HG02571 (cell line): ENCODE results near the gene EXOC1.
"Not testable (repeated sequence)": the region's sequence is repeated elsewhere in the genome, so short reads cannot be mapped to it uniquely, and the experiment has no call there.

Experiments used
- ATAC-seq: cut with Tn5 transposase; IDR thresholded peaks from one replicate; pipeline ENCODE4 v1.9.1; 2021; ENCODE audit warnings: mild to moderate bottlenecking, moderate library complexity; ENCODE audit not compliant: unreplicated experiment

Gene EXOC1

DNA sequence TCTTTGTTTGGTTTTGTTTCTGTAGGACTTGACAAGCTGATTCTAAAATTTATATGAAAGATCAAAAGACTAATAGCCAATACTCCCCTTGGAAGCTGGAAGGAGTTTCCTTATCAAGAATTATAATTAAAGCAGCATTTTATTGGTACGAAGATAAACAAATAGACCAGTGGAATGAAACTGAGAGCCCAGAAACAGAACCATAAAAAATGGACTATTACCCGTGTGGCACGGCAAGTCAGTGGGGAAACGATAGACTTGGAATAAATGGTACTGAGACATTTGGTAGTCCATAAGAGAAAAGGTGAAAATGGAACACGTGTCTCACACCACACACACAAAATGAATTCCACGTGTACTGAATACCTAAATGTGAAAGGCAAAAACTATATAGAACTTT lies 52.9 kb downstream of the EXOC1 start:
- ATAC-seq: no peak

DNA sequence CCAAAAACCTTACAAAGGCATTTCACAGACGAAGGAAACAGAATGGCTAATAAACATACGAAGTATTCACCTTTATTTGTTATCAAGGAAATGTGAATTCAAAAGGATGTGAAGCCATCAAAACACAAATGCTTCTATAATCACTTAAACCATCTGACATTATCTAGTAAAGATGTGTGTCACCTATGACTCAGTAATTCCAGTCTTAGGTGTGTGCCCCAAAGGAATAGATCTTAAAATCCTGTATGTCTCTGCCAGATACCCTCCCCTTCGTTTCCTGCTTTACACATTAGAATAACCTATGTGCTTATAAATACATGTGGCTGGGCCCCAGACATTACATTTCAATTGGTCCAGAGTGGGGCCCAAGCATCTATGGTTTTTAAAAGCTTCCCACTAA lies 53.5 kb downstream of the EXOC1 start:
- no peak for ATAC-seq

DNA sequence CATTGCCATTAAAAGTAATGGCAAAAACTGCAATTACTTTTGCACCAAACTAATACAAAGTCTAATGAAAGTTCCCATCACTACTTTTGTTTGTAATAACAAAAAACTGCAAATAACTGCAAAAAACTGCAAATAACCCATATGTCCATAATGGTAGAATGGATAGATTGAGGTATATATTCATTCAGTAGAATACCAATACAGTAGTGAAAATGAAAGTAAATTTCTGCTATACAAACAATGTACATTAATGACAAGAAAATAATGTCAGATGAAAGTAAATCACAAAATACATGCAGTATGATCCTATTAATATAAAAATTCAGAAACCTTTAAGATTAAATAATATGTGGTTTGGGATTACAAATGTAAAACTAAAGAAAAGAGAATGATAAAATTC lies 54.0 kb downstream of the EXOC1 start:
- no peak for ATAC-seq

DNA sequence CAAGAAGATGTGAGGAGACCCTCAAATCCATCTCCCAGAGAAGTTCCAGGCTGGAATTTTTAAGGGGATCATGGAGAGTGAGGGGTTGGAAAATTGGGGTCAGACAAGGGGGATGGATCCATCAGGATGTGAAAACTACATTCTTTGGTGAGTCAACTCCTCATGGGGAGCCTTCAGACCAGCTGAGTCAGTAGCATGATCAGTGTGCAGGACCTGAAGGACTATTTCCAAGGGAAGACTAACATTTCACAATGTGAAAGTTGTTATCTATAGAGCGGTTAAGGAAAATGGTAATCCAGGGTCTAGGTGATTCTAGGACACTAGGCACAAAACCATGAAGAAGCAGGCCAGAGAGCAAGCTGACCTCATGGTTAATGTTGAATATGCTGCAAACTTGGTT lies 56.7 kb downstream of the EXOC1 start:
- ATAC-seq: no peak

DNA sequence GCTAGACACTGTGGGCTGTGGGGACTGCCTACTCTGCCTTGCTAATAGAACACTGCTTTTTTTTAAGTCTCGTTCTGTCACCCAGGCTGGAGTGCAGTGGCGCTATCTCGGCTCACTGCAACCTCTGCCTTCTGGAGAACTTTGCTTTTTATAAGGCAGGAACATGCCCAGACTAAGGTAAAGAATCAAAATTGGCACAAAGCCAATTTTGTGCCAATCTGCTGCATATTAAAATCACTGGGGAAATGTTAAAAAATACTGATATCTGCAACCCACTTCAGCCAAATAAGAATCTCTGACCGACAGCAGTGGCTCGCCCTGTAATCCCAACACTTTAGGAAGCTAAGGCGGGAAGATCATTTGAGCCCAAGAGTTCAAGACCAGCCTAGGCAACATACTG lies 58.8 kb downstream of the EXOC1 start:
- no peak for ATAC-seq

DNA sequence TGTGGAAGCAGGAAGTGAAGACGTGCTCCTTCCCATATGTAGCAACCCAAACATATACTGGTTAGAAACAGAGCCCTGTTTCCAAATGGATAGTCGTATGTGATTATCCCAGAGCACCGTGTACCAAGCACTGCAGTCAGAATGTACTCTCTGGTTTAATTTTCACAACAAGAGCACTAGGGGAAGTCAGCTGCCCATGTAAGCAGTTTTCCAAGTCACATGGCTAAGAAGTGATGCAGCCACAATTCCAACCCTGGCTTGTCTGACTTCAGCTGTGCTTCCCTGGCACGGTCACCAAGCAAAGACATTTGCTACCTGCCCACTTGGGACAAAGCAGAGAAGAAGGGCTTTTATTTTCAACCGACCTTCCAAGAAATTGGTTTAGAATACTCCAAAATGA lies 67.1 kb downstream of the EXOC1 start:
- ATAC-seq: no peak

DNA sequence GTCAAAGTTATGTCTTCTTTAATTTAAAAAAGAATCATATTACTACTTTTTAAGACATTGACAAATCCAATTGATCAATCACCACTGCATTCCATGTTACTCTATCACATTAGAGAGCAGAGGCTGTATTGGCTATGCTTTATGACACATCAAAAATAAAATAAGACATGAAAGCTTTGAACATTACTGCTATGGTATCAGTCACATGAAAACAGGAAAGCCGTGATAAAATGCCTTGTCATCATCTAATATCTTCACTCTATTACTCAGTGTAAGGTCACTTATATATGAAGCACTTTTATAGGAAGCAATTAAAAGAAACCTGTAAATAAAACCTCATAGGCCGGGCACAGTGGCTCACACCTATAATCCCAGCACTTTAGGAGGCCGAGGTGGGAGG lies 67.6 kb downstream of the EXOC1 start:
- ATAC-seq: no peak

DNA sequence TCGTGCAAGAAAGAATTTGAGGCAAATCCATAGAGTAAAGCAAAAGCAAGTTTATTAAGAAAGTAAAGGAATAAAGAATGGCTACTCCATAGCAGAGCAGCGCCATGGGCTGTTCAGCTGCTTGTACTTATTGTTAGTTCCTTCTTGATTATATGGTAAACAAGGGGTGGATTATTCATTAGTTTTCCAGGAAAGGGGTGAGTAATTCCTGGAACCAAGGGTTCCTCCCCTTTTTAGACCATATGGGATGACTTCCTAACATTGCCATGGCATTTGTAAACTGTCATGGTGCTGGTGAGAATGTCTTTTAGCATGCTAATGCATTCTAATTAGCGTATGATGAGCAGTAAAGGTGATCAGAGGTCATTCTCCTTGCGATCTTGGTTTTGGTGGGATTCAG lies 71.8 kb downstream of the EXOC1 start:
- no peak for ATAC-seq

DNA sequence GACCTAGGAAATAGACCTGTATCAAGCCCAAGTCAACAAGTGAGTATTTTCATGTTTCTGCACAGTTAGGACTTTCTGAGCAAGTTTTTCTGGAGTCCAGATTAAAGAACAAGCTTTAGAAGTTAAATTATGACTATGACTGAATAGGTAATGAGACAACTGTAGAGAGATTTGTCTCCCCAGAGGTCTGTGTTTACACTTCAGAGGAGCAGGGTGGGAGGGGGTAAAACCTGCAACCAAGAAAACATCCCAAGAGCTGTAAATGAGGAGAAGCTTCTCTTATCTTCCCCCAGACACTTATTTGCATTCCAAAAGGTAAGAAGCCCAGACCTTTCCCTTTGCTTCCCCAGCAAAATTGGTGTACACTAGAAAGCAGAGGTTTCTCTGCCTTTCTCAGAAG lies 73.2 kb downstream of the EXOC1 start:
- no peak for ATAC-seq

DNA sequence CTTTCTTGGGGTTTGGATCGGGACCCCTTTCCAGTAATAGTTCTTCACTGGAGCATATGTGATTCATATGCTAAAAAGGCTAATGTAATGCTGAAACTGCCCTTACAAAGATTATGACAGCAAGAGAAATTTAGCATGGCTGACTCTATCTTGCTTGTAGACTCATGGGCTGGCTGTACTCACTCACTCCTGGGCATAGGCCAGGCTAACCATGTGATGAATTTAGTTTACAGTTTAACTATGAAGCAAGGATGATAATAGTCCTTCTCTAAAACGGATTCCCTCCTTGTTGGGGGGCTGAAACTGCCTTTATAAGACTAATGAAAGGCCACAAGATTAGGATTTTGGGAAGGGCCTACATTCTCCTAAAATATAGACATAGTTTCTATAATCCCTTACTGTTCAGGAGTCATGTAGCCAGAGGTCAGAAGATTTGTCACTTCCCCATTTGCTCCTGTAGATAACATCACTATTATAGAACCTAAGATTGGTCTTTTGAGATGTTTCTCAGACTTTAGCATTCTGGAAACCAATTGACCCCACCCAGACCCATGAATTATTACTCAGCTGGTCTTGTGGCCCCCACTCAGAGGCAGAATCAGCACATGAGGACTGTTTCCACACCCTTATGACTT lies 74.5 kb downstream of the EXOC1 start:
- ATAC-seq: no peak

DNA sequence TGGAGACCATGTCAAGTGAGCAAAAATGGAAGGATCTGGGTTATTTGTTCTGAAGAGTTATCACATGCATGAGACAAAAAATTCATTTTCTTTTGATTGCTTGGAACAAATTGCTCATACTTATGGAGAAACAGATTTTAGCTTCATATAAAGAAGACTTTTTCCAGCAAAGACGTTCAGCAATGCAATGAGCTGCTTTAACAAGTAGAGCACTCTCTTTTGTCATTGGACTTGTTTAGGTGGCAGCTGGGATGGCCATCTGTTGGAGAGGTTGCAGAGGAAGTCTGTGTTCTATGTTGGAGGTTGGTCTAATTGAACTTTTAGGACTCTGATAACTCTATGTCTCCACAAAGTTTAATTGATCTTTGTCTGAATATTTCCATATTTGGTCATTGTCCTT lies 75.4 kb downstream of the EXOC1 start:
- ATAC-seq: no peak

DNA sequence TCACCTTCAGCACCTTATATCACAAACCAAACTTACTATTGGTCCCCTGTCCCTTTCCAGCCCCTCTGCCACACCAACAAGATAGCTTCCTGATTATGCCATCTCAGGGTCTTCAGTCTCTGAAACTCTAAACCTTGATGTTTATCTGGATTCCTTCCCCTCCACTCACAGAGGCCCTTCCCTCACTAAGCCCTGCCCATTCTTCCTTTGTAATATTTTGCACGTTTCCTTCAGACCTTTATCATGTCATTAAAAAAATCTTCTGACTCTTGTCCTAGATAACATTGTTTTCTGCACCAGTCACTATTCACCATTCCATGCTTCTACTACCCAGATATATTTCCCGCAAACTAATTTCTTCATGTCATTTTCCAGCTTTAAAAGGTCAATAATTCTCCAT lies 77.6 kb downstream of the EXOC1 start:
- ATAC-seq: no peak

DNA sequence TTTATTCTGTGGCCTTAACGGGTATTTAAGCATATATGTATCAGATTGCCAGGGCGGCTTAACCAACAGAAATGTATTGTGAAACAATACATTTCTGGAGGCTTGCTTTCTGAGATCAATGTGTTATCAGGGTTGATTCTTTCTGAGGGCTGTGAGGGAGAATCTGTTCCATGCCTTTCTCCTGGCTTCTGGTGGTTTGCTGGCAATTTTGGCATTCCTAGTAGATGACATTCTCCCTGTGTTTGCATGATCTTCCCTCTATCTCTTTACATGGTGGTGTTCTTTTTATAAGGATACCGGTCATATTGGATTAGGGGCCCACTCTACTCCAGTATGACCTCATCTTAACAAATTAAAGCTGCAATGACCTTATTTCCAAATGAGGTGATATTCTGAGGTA lies 78.4 kb downstream of the EXOC1 start:
- no peak for ATAC-seq

DNA sequence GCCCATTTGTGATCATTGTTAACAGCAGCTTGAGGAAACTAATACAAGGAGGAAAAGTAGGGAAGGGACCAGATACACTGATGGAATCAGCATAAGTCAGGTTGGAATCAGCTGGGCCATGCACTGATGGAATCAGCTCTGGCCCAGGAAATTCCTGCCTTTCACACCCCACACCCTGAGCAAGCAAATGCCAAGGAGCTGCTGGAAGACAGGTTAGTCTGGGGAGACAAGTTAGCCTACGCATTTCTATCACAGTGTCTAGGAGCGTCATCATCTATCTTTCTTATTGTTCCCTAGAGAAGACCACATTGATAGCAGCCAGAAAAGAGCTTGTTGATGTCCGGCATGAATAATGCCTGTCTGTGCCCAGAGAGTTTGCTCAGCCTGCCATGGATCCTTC lies 79.1 kb downstream of the EXOC1 start:
- no peak for ATAC-seq

DNA sequence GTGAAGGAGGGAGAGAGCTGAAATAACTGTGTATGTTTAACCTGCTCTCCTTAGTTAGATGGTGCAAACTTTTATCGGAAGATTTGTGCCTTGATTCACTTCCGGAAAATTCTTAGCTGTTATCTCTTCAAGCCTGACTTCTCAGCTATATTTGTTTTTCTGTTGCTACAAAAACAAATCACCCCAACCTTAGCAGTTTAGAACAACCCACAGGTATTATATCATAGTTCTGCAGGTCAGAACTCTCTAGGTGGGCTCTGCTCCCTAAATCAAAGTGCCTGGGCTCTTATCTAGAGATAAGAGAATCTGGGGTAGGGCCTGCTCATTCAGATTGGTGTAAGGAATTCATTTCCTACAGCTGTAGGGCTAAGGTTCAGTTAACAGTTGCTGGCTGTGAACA lies 80.2 kb downstream of the EXOC1 start:
- ATAC-seq: no peak

DNA sequence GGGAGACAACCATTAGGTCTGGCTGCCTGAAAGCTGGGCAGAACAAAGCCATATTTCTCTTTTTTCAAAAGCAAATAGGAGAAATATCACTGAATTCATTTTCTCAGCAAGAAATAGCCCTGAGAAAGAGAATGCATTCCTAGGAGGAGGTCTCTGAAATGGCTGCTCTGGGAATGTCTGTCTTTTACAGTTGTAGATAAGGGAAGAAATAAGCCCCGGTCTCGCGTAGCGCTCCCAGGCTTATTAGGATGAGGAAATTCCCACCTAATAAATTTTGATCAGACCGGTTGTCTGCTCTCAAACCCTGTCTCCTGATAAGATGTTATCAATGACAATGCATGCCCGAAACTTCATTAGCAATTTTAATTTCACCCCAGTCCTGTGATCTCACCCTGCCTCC lies 82.5 kb downstream of the EXOC1 start:
- ATAC-seq: not testable (repeated sequence)

DNA sequence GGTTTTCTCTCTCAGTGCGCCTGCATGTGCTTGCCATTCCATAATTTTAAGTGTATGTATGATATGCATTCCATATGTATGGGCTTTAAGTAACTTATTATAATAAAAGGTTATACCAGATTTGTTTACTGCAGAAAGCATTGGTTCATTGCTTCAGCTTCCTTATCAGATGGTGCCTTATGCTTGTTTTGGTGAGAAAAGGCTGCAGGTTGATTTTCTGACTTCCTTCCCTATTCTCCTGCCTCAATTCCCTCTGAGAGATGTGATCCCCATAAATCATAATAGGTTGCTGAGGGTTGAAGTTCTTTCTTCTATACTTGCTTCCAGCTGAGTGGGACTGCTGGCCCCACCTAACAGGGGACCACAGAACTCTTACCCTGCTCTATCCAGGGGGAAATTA lies 85.0 kb downstream of the EXOC1 start:
- ATAC-seq: no peak

DNA sequence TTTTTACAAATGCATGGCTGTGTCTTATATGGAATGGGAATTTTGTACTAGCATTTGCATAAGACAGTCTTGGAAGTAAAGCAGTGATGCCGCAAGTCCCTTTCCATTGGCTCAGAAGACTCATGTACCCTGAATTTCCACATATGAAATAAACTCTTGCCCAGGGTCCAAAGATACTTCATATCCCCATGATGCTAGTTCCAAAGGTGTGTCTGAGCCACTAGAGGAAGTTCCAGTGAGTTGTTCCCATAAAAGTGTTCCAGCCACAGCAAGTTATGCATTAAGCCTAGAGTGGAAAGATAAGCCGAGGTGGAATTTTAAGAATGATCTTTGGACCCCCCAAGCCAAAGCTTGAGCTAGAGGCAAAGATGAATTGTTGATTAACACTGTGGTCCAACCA lies 86.0 kb downstream of the EXOC1 start:
- ATAC-seq: no peak

DNA sequence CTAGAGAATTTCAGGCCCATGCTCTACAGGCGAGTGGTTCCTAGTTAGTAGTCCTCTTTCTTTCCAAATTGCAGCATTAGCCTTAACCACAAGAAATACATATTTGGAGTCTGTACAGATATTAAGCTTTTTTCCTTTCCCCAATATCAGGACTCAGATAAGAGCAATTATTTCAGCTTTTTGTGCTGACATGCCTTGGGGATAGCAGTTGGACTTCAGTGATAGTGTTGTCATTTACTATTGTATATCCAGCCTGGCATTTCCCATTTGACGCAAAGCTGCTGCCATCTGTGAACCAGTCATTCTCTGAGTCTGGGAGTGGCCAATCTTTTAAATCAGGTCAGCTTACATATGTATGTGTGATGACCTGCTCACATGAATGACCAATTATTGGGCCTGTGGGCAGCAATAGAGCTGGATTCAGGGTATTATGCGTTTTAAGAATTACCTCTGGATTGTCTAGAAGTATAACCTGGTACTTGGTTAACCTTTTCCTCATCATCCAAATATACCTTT lies 88.5 kb downstream of the EXOC1 start:
- ATAC-seq: no peak

DNA sequence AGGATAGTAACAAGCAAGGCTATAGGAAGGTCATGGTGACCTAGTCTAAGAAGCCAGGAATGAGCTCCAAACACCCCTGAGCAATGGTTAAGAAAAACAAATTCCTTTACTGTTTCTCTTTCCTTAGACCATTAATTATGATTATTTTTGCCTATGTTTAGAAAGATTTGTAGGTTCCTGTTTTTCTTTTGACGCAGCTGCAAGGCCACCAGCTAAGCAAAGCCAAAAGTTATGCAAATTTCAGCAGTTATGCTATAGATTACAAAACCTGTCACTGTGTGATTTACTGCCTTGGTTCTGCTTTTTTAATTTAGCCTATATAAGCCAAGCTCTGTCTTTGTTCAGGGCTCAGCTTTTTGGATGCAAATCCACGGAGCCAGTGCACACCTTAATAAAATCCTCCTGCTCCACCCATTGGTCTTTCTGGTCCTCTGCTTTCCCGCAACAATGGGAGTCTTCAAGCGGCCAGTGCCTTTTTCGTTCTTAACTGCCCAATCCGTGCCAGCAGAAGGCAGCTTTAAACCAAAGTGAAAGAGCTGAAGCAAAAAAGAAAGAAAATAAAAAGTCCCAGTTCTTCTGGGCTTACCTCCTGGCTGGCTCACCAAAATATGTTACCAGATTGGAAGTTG lies 93.9 kb downstream of the EXOC1 start:
- peak; percentile 29 for ATAC-seq

DNA sequence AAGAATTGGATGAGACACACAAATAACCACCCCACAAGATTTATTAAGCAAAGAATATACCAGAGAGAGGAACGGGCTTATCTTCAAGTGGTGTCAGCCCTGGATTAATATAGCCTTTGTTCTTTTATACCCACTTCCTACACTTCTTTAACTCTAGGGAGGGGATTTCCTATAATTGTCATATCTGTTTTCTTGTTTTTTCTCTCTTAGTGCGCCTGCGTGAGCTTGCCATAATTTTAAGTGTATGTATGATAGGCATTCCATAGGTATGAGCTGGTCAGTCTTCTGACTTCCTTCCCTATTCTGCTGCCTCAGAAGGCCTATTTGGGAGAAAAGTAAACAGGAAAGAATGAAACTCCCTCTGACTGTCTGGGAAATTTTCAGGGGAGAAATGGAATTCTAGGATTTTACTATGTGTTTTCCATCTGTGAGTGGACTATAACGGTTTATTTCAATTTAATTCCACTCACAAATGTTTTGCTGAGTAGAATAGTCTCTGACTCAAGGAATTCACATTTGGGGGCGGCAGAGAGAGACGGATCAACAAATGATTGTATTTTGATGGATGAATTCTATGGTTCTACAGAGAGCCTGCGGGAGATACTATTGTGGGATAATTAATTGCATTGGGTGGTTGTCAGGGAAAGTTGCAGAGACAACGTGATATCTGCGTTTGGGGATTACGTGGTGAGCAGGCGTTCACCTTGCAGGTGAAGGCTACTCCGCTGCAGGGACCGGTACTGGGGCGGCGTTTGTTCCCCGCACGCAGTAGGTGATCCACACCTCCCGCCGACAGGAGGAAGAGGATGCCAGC lies 94.7 kb downstream of the EXOC1 start:
- peak; percentile 19 for ATAC-seq
